Duodenal mucosa (tissue), 2 donors: ENCODE data around the gene SEPTIN1.

Source experiments
- H3K27ac ChIP-seq: one replicate; pipeline ENCODE4 v1.7.0; 2013; ENCODE audit warnings: low read depth, low read length
- H3K27me3 ChIP-seq, 2 donors: one replicate each; pipeline ENCODE4 v1.7.0; 2013; ENCODE audit warnings: low read length in 2 of 2, control low read depth in 1 of 2; ENCODE audit not compliant: insufficient read depth in 2 of 2, control insufficient read depth in 1 of 2
- H3K36me3 ChIP-seq, 2 donors: one replicate each; pipeline ENCODE4 v1.7.0; 2013; ENCODE audit warnings: low read length in 2 of 2, control low read depth in 1 of 2; ENCODE audit not compliant: insufficient read depth in 2 of 2, control insufficient read depth in 1 of 2
- H3K4me1 ChIP-seq, 2 donors: one replicate each; pipeline ENCODE4 v1.7.0; 2013; ENCODE audit warnings: low read length in 2 of 2, control low read depth in 1 of 2; ENCODE audit not compliant: insufficient read depth in 2 of 2, control insufficient read depth in 1 of 2
- H3K4me3 ChIP-seq, 2 donors: one replicate each; pipeline ENCODE4 v1.7.0; 2013; ENCODE audit warnings: low read length in 2 of 2, low read depth in 1 of 2
- H3K9ac ChIP-seq, 2 donors: one replicate each; pipeline ENCODE4 v1.7.0; 2013; ENCODE audit warnings: low read length in 2 of 2, low read depth in 1 of 2
- H3K9me3 ChIP-seq, 2 donors: one replicate each; pipeline ENCODE4 v1.7.0; 2013; ENCODE audit warnings: low read length in 2 of 2, control low read depth in 1 of 2; ENCODE audit not compliant: control insufficient read depth in 1 of 2

The SEPTIN1 gene

DNA sequence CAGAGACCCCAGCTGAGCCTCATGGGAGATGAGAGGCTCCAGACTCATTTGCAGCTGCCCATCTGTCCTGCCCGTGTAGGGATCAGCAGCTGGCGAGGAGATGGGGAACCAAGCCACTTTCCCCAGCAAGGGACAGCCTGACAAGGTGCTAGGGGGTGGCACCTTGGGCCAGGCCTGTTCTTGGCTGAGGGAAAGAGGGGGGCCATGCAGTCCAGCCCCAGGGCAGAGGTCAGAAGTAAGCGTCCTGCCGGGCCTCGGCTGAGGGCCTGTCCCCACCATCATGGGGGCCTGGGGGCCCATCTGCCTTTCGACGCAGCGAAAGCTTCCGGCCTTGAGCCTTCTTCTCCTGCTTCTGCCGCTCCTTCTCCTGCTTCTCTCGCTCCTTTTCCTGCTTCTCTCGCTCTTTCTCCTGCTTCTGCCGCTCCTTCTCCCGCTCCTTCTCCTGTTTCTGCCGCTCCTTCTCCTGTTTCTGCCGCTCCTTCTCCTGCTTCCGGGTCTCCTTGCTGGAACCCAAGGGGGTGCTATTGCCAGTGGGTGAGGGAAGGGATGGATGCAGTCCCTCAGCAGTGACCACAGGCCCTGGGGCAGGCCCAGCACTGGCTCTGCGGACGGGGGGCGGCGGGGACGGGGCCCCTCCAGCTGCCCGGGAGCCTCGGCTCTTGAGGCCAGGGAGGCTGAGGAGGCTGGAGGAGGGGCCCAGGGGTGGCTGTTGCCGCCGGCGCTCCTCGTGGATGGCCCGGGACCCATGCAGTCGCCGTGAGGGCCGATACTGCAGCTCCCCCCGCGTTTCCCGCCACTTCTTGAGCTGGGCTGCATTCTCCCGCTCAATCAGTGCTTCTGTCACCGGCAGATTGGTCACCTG, 24.4 kb downstream of the SEPTIN1 start:
- no peak overlapping the region for H3K27ac ChIP-seq
- no peak overlapping the region for H3K9ac ChIP-seq
- H3K27me3 ChIP-seq = no peaks in the 10 kb centered on the region
- peaks cover 27 to 33% of the 10 kb centered on the region in 2 donors for H3K4me1 ChIP-seq
- H3K4me3 ChIP-seq = no peak overlapping the region
- H3K9me3 ChIP-seq = no peaks in the 10 kb centered on the region
- H3K36me3 ChIP-seq = peaks cover 17 to 55% of the 10 kb centered on the region in 2 donors

DNA sequence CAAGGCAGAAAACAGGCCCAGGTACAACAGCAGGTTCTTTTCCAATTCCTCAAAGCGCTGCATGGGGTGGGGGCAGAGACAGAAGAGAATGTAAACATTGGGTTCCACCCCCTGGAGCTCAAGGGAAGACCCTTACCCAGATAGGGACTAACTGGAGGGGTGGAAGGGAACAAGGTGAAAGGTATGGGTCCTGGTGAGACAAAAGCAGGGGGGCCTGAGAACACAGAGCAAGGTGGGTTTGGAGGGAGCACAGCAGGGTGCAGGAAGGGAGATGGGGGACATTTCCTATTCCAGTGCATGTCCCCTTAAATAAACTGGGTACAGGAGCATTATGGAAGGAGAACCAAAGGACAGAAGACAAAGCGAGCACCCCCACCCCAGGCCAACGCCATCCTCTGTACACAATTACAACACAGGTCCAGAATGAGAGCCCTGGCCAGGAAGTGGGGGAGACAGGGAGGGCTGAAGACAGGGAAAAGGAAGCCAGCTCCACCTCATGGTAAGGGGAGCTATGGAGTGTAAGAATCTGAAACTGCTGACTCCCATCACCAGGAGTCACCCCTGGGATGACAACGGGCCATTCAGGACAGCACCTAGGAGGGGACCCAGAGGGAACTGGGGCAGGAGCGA, 25.2 kb downstream of the SEPTIN1 start:
- Histone ChIP-seq H3K4me1 (peaks cover 32 to 37% of the 10 kb centered on the region in 2 donors), H3K9me3 (no peaks in the 10 kb centered on the region), H3K27me3 (no peaks in the 10 kb centered on the region), H3K4me3 (no peak overlapping the region), H3K36me3 (peaks cover 21 to 56% of the 10 kb centered on the region in 2 donors), H3K27ac (no peak overlapping the region), H3K9ac (no peak overlapping the region)

DNA sequence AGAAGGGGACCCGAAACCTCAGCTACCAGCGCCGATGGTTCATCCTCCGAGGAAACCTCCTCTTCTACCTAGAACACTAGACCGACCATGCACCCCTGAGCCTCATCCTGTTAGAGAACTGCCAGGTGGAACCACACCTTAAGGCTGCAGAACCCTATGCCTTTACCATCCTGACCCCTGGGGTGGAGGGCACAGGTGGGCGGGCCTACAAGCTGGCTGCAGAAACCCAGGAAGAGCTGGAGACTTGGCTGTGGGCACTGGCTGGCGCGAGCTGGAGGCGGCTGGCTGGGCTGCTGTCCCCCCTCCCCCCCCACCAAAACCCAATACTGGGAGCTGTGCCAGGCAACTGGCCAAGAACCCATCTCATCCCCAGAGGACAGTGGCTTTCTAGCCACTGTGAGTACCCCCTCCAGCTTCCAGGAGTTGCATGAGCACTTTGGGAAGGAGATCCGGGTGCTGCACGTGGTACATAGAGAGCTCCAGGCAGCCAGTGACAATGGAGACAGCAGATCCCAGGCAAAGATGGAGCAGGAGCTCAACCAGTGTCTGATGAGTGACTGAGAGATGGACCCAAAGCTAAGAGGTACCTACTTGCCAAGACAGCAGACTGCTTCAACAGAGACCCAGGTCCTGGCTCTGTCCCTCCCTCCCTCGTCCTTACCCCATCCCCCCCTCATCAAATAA, 25.8 kb downstream of the SEPTIN1 start:
- H3K9ac ChIP-seq = peak overlapping the region; percentile 79 to 97
- peak overlapping the region; percentile 96 to 98 for H3K4me3 ChIP-seq
- H3K4me1 ChIP-seq = peaks cover 39 to 43% of the 10 kb centered on the region in 2 donors
- no peak overlapping the region for H3K27ac ChIP-seq
- H3K36me3 ChIP-seq = peaks cover 24 to 61% of the 10 kb centered on the region in 2 donors
- H3K9me3 ChIP-seq = no peaks in the 10 kb centered on the region
- H3K27me3 ChIP-seq = no peaks in the 10 kb centered on the region

DNA sequence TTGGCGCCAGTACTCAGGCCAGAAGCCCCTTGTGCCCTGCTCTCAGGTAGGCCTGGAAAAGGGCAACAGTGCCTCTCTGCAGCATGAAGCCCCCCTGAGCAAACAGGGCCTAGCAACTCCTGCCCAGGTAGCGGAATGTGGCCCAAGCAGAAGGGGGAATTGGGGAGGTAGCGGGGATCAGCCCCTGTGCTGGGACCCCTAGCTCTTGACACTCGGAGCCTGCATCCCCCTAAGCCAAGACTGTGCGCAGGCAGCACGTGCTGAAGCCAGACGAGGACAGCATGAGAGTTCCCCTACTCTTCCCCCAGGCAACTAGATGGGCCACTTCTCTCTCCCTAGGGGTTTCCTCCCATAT, 26.4 kb downstream of the SEPTIN1 start:
- H3K4me1 ChIP-seq = peaks cover 45 to 49% of the 10 kb centered on the region in 2 donors
- H3K9me3 ChIP-seq = no peaks in the 10 kb centered on the region
- H3K4me3 ChIP-seq = peak overlapping the region; percentile 96 to 98
- peak overlapping the region; percentile 98 for H3K27ac ChIP-seq
- H3K9ac ChIP-seq = peak overlapping the region; percentile 79 to 97
- H3K36me3 ChIP-seq = peaks cover 24 to 67% of the 10 kb centered on the region in 2 donors
- H3K27me3 ChIP-seq = no peaks in the 10 kb centered on the region

DNA sequence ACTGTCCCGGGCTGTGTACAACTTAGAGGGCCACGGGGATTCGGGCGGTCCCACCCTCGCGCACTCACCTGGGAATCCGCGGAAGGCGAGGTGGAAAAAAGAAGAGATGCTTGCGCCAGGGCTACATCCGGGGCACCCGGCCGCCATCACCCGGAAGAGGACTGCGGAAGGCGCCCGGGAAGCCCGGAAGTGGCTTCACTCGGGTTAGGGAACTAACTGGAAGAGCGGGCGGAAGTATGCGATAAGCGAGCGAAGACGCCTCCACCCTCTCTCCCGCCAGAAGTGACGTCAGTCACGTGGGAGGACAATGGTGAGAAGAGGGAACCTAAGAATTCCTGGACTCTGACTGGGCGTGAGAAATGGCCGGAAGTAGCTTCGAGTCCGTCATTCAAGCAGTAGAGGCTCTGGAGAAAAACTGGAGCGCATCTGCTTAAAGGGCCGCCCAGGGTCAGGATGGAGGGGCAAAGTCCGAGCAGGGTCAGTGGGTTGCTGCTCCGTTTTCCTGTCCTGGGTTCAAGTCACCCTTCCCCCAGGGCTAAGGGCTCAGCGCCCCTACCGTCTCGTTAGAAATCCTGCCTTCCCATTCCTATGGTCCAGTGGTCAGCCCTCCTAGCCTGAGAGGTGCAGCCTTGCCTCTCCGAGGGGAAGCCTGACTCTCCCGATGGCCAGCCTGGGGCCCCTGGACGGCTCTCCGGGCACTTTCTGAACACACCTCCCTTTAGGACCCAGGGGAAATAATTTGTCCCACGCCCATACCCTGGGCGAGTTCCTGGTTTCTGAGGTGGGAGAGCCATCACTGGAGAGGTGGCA, 27.0 kb downstream of the SEPTIN1 start, which contains the start of gene CD2BP2:
CD2BP2 (minus strand) TSS at position 165 of the 810 bp plus-strand sequence. CDS start 627 bp downstream, outside the sequence.
- Histone ChIP-seq H3K4me1 (peaks cover 50 to 54% of the 10 kb centered on the region in 2 donors), H3K9me3 (no peaks in the 10 kb centered on the region), H3K9ac (peak within 1 kb of the TSS; percentile 79 to 97), H3K4me3 (peak within 1 kb of the TSS; percentile 96 to 98), H3K27ac (peak within 1 kb of the TSS; percentile 98), H3K36me3 (peaks cover 24 to 69% of the 10 kb centered on the region in 2 donors), H3K27me3 (no peaks in the 10 kb centered on the region)

GRCh38 chr16:30354423-30355143, 27.8 kb downstream of the SEPTIN1 start:
- H3K27me3 ChIP-seq = no peaks in the 10 kb centered on the region
- peaks cover 50 to 54% of the 10 kb centered on the region in 2 donors for H3K4me1 ChIP-seq
- peaks cover 23 to 64% of the 10 kb centered on the region in 2 donors for H3K36me3 ChIP-seq
- peak overlapping the region; percentile 96 to 98 for H3K4me3 ChIP-seq
- H3K27ac ChIP-seq = peak overlapping the region; percentile 77
- peak overlapping the region; percentile 79 to 97 for H3K9ac ChIP-seq
- H3K9me3 ChIP-seq = no peaks in the 10 kb centered on the region

DNA sequence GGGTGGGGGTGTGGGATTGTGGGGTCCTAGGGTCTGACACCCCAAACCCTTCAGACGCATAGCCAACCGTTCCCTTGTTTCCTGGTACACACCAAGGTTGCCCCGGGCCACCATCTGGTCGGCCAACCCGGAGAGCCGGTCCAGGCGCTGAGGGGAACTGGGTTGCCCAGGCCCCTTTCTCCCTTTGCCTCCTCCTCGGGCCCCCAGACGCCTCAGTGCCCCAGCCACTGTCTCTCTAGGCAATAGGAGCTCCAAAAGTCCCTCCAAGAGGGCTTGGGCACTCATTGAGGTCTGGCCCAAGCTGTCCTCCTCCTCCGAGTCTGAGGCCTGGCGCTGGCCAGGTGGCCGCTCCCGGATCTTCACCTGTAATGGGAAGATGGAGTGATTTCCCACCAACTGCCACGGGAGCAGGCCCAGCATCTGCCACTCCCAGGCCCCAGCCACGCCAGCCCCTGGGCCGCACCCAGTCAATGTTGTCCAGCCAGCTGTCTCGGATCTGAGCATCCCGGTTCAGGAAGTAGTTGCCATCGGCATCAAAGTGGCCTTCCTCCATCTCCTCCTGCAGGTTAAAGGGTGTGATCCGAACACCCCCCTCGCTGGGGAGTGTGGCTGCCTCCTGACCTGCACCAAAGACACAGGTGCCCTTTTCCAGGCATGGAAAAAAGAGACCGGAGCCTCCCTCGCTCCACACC, 28.8 kb downstream of the SEPTIN1 start:
- no peak overlapping the region for H3K27ac ChIP-seq
- no peaks in the 10 kb centered on the region for H3K9me3 ChIP-seq
- no peaks in the 10 kb centered on the region for H3K27me3 ChIP-seq
- H3K4me3 ChIP-seq = peak overlapping the region; percentile 96 to 98
- peaks cover 18 to 54% of the 10 kb centered on the region in 2 donors for H3K36me3 ChIP-seq
- peaks cover 50 to 54% of the 10 kb centered on the region in 2 donors for H3K4me1 ChIP-seq
- H3K9ac ChIP-seq = peak overlapping the region; percentile 79 to 97

DNA sequence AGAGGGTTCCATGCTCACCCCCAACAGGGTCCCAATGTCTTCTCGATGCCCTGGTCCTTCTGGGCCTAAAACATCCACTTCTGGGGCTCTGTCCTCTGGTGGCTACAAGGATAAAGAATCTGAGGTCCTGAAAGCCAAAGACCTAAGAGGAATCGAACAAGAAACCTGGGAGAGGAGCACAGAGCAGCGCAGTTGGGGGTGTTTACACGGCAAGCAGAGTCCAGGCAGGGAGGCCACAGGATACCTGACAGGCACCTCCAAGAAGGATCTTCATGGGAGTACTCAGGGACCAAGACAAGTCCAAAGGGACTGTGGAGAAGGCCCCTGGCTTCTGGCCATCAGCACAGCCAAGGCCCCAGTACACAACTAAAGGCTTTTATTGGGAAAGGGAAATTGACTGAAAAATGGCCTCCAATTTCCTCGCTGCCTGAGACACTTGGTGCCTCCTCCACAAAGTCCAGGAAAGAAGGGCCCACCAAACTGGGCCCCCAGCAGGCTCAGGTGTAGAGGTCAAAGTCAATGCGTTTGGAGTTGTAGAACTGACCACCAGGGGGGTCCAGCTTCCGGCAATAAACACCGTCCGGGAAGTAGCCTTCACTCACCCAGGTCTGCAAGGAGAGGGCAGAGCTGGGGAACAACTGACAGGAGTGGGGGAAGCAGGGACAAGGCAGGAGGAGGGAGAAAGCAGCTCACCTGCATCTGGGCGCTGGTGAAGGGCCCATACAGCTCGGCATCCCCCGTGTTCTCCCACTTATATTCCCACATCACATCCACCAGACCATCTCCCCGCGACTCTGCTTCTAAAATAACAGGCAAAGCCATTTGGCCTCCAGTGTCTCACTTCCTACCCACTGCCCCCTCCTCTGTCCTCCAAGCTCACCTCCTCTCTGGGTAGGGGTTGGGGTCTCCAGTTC, 29.6 kb downstream of the SEPTIN1 start:
- no peak overlapping the region for H3K9ac ChIP-seq
- H3K4me1 ChIP-seq = peaks cover 50 to 54% of the 10 kb centered on the region in 2 donors
- peaks cover 16 to 47% of the 10 kb centered on the region in 2 donors for H3K36me3 ChIP-seq
- H3K27me3 ChIP-seq = no peaks in the 10 kb centered on the region
- no peak overlapping the region for H3K4me3 ChIP-seq
- no peaks in the 10 kb centered on the region for H3K9me3 ChIP-seq
- H3K27ac ChIP-seq = no peak overlapping the region
